EH (cell line): ENCODE results near the gene TRAT1.

ENCODE experiments used
- DNase-seq: peaks from one replicate; pipeline ENCODE4 v3.0.0-alpha.2; 2015; ENCODE audit warnings: low read depth

The TRAT1 gene

GRCh38 chr3:108861401-108861800, 38.8 kb downstream of the TRAT1 start:
- DNase-seq = no peak

- no peak for DNase-seq
Measured at GRCh38 chr3:108862865-108863798, 40.5 kb downstream of the TRAT1 start.

GRCh38 chr3:108863799-108864135, 41.2 kb downstream of the TRAT1 start:
- no peak for DNase-seq

- no peak for DNase-seq
Measured at GRCh38 chr3:108877901-108878300, 55.3 kb downstream of the TRAT1 start.

GRCh38 chr3:108879915-108880314, 57.3 kb downstream of the TRAT1 start:
- DNase-seq = no peak

GRCh38 chr3:108882762-108883161, 60.2 kb downstream of the TRAT1 start:
- no peak for DNase-seq

- DNase-seq = no peak
Measured at GRCh38 chr3:108883373-108883772, 60.8 kb downstream of the TRAT1 start.

GRCh38 chr3:108887121-108887520, 64.5 kb downstream of the TRAT1 start:
- no peak for DNase-seq

GRCh38 chr3:108887777-108888176, 65.2 kb downstream of the TRAT1 start:
- no peak for DNase-seq

- DNase-seq = no peak
Measured at GRCh38 chr3:108891833-108892232, 69.2 kb downstream of the TRAT1 start.

- DNase-seq = no peak
Measured at GRCh38 chr3:108894981-108895380, 72.4 kb downstream of the TRAT1 start.

GRCh38 chr3:108897883-108898282, 75.3 kb downstream of the TRAT1 start:
- no peak for DNase-seq

- no peak for DNase-seq
Measured at GRCh38 chr3:108899530-108899929, 76.9 kb downstream of the TRAT1 start.
